GM21529 (cell line): Measurements from ENCODE around the gene ABCA12.

ENCODE experiments used
- ATAC-seq: cut with Tn5 transposase; IDR thresholded peaks from one replicate; pipeline ENCODE4 v1.9.1; 2021; ENCODE audit not compliant: unreplicated experiment

Gene ABCA12

GRCh38 chr2:215120401-215120800 is 18.0 kb downstream of the ABCA12 start:
- no peak for ATAC-seq

DNA sequence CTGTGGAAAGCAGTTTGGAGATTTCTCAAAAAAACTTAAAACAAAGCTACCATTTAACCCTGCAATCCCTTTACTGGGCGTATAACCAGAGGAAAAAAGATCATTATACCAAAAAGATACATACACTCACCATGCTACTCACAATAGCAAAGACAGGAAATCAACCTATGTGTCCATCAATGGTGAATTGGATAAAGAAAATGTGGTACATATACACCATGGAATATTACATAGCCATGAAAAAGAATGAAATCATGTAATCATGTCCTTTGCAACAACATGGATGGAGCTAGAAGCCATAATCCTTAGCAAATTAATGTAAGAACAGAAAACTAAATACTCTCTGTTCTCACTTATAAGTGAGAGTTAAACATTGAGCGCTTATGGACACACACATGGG is 18.6 kb downstream of the ABCA12 start:
- ATAC-seq: no peak

- ATAC-seq: no peak
These were observed 27.5 kb downstream of the ABCA12 start for GRCh38 chr2:215110918-215111317.

DNA sequence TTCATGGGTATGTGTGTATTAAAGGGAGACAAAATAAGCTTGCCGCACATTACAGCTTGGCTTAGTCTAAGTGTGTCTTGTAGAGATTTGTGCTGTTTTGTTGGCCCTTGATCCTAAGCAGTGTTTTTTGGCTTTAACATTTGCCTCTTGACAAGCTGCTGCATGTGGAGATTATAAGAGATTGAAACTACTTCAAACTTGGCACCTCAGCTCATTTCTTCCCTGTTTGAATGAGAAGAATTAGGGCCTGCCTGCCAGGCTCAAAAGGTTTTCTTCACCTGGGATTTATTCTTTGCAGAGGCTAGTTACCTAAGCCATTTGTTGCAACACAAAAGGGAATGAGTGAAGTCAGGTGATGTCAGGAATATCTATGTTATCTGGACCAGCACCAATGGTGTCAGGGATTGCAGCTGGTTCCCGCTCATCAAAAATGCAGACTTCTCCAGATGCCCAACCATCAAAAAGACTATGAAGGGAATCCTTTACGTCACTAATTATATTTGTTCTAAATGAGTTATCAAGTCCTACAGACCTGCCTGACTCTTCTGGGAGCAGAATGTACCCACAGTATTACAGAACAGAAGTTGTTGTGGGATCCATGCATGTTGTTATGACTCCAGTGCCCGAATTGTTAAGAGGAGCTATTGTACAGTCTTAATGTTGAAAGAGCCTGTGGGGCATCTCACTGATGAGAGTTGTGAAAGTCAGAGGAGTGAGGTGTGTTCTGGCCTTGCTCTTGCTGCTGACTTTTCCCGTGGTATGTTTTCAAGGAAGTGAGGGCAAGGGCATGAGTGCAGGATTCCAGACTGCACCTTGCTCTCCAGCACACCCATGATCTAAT is 31.0 kb downstream of the ABCA12 start:
- ATAC-seq: no peak

DNA sequence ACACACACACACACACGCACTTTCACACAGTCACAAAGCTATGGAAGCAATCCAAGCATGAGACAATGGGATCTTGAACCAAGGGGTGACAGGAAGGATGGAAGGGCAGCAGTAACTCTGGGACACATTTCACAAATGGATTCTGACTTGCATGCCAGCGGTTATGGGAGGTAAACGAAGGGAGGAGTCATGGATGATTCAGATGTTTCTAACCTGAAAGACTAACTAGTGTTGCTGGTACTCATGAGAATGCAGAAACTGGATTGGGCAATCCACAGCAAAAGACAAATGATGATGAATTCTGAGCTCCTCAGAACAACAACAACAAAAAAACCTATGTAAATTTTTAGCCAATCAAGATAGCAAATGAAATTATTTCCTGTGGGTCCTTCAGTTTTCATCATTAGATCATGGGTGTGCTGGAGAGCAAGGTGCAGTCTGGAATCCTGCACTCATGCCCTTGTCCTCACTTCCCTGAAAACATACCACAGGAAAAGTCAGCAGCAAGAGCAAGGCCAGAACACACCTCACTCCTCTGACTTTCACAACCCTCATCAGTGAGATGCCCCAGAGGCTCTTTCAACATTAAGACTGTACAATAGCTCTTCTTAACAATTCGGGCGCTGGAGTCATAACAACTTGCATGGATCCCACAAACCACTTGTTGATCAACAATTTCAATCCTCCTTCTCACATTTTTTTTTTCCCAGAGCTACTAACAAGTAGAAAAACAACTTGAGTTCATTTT is 32.6 kb downstream of the ABCA12 start:
- ATAC-seq: no peak

- ATAC-seq: no peak
These were observed 34.2 kb downstream of the ABCA12 start for GRCh38 chr2:215104226-215104625.

DNA sequence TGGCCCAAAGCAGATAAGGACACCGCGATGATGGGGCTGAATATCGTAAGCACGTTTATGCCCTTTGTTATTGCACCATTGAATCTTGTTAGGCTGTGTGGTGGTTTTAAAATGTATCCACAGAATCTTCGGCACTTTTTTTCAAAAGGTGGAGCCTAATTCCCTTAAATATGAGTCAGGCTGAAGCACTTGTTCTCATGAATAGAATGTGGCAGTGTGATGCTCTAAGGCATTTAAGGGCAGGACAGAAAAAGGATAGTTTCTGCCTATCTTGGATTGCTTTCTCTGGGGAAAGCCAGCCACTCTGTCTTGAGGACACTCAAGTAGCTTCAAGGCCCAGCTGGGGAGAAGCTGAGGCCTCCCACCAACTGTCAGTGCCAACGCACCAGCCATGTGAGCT is 39.6 kb downstream of the ABCA12 start:
- no peak for ATAC-seq

- ATAC-seq: no peak
These were observed 54.3 kb downstream of the ABCA12 start for GRCh38 chr2:215084080-215084479.

- ATAC-seq: no peak
These were observed 55.3 kb downstream of the ABCA12 start for GRCh38 chr2:215083146-215083545.

DNA sequence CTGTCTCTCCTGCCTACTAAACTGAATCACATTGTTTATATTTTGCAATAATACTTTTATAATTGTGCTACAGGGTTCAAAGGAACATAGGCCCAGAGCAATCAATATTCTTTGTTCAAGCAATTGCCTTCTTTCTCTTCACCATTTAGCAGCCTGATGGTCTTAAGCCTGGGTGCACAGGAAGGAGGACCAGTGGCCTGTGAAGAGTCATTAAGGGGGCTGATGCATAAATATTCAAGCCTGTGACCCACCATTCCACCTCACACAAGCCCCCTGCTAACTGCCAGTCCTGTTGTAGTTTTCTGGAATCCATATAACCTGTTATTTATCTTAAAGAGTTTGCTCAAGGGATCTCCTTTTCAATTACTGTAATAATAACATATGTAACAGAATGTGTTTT is 56.0 kb downstream of the ABCA12 start:
- ATAC-seq: no peak

DNA sequence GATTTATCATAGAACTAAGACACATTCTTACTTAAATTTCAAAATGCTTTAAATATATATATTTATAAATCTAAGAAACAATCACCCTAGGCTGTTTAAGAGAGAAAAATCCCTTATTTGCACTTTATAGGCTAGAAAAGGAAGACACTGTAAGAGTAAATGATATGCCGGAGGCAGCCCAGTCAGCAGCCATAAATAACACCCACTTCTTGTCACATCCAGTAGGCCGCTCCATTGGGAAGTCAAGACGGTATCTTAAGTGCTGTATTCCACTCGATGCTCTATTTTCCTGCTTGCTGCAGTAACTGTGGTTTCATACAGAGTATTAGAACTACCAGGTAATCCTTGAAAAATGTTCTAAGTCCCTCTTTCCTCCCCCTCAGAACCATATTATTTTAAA is 57.9 kb downstream of the ABCA12 start:
- no peak for ATAC-seq

DNA sequence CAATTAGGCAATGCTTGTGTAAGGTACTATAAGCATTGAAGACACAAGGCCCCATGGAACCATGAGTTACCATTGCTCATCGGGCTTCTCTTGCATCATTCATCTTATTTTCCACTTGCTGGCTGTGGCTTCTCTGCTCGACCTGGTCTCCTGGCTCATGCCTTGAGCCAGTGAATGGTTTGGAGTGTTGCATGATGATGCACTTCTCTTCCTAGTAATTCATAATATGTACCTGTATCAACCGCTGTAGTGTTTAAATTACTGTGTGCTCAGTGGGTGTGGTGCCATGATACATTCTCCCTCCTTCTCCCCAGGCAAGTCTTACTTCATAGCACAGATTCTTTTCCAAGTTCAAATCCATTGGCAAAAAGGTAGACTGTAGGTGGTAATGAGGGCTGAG is 66.8 kb downstream of the ABCA12 start:
- no peak for ATAC-seq

DNA sequence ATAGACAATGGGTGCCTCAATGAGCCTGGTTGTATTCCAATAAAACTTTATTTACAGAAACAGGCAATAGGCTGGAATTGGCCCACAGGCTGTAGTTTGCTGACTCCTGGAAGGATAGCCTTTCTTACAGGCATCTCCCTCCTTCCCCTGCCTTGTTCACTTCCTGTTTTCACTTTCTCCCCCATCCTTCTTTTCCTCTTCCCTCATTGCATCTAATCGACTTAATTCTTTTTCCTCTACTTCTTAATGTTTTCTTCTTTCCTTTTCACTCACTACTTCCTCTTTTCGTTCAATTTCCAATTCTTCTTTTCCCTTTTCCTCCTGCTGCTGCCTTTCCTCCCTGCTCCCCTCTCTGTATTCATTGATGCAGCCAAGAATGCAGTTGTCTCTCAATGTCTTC is 70.0 kb downstream of the ABCA12 start:
- no peak for ATAC-seq

DNA sequence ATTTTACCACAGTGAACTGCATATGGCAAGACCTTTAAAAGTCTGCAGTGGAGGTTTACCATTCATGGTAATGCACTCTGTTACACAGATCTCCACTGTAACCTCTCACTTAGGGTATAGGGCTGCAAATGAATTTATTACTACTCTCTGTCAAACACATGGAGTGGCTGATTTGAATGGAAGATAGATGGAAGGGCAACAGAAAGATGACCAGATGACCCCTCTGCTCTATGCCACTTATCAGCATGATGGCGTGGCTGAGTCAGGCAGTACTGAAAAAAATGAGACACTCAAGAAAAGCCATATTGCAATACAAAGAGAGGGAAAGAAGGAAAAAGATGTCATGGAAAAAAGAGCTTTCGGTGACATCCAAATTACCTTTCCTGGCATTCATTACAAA is 72.3 kb downstream of the ABCA12 start:
- ATAC-seq: no peak

GRCh38 chr2:215063526-215063925 is 74.9 kb downstream of the ABCA12 start:
- ATAC-seq: no peak

GRCh38 chr2:215060861-215061536 is 77.4 kb downstream of the ABCA12 start:
- ATAC-seq: no peak

DNA sequence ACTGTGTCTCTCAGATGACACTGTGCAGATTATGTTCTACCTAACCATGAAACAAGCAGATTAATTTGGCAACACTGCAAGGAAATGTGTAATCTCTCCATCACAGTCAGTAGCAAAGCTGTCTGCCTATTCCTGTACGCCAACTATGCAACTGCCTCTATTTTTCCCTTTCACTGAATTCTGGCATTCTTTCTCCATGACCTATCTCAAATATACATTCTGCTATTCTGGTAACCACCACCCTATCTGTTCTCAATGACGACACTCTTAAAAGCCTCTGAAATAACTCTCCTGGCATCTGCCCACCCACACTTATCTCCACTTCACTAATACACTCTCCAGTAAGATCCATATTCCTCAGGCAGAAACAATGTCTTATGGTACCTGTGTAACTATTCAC is 78.7 kb downstream of the ABCA12 start:
- no peak for ATAC-seq

GRCh38 chr2:215055891-215056290 is 82.5 kb downstream of the ABCA12 start:
- ATAC-seq: no peak

GRCh38 chr2:215052810-215053209 is 85.6 kb downstream of the ABCA12 start:
- ATAC-seq: no peak

DNA sequence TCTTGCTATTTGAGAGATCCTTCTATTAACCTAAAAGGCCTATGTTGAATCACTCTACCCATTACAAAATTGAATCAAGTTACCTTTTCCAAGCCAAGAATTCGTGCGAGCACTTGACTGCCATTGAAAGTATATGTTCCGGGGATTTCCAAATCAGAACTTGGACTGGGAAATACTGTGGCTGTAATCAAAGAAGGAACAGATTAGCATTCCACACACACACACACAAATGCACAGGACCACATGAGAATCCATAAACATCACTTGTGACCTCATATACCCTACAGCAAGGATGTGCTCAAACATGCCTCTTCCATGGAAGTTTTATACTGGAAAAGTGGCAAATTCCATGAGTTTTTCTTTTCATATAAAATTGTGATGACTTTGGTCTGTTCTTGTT is 86.0 kb downstream of the ABCA12 start:
- ATAC-seq: no peak

DNA sequence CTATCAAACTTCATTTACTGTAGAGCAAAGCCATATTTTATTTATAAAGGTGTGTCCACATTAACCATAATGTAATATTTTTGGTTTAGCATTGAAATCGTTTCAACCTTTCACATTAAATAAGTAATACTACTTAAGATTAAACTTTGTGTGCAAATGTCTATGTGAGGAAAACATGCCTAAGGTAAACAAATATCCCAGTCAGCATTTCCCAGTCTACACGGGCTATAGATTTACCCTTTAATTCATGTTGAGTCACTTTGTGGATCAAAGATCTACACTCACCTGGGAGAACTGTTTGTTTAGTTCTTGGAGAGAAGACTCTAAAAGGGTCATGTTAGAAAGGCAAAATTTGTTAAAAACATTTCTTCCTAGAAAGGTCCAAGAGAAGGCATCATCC is 89.1 kb downstream of the ABCA12 start:
- ATAC-seq: no peak

- no peak for ATAC-seq
These were observed 100.0 kb downstream of the ABCA12 start for GRCh38 chr2:215038421-215038820.
